MCF 10A (cell line): Measurements from ENCODE around the gene HBE1. TPM values are rescaled to one million over a fixed set of nuclear protein-coding genes. Genes with fewer than 3 reads are reported as not detected.

Source experiments
- BruUV-seq: library from RNA; stranded (reverse); fragments of 400-500 nt; replicated peaks from 2 replicates; lab custom pipeline; 2021; lab: Mats Ljungman, UMichigan
- CTCF ChIA-PET: fragments of 300-600 bp; sonication (Branson Sonifier 250); formaldehyde crosslinking; extraction: SDS; loops from one replicate; lab custom pipeline; 2021; ENCODE audit warnings: antibody characterized with exemption, inconsistent platforms; lab: Yijun Ruan, JAX
- POLR2A ChIA-PET: fragments of 300-600, 350-650 bp; sonication (Branson Sonifier 250); formaldehyde crosslinking; extraction: SDS; loops from one replicate; lab custom pipeline; 2020; ENCODE audit warnings: antibody characterized with exemption, inconsistent platforms; lab: Yijun Ruan, JAX
- DNase-seq: peaks from one replicate; pipeline ENCODE4 v3.0.0-alpha.2; 2018; ENCODE audit not compliant: unreplicated experiment
- H3K27ac Mint-ChIP-seq: one replicate; pipeline ENCODE4 v1.8.0; 2022; ENCODE audit warnings: mild to moderate bottlenecking, low read depth, mixed read lengths; ENCODE audit not compliant: unreplicated experiment
- H3K27me3 Mint-ChIP-seq: one replicate; pipeline ENCODE4 v1.8.0; 2022; ENCODE audit warnings: mixed read lengths; ENCODE audit not compliant: insufficient read depth, unreplicated experiment
- H3K36me3 Mint-ChIP-seq: one replicate; pipeline ENCODE4 v1.8.0; 2022; ENCODE audit warnings: mild to moderate bottlenecking, moderate library complexity, mixed read lengths; ENCODE audit not compliant: insufficient read depth, unreplicated experiment
- H3K4me1 Mint-ChIP-seq: one replicate; pipeline ENCODE4 v1.8.0; 2022; ENCODE audit warnings: mixed read lengths; ENCODE audit not compliant: insufficient read depth, unreplicated experiment
- H3K4me3 Mint-ChIP-seq: one replicate; pipeline ENCODE4 v1.8.0; 2022; ENCODE audit warnings: mild to moderate bottlenecking, moderate library complexity, mixed read lengths; ENCODE audit not compliant: unreplicated experiment
- H3K9me3 Mint-ChIP-seq: one replicate; pipeline ENCODE4 v1.8.0; 2022; ENCODE audit warnings: mixed read lengths; ENCODE audit not compliant: unreplicated experiment
- intact Hi-C: fragments of 100-400 bp; cut with micrococcal nuclease; formaldehyde crosslinking; loops from 2 replicates; pipeline ENCODE4 v1.14.1; 2022
- total RNA-seq: library from RNA; stranded (reverse); gene quantifications from 2 replicates; pipeline ENCODE4 v1.2.3, GENCODE V29; 2022
- TF ChIP-seq, protein P1 (sequence below): fragments of 200-600 bp; IDR thresholded peaks from one replicate; pipeline ENCODE4 v1.8.0; 2022; ENCODE audit warnings: antibody characterized with exemption, mild to moderate bottlenecking; ENCODE audit not compliant: unreplicated experiment

Gene HBE1
- total RNA-seq, 1 experiment from 2014 or later, result not detected

- H3K36me3 Mint-ChIP-seq, result no peaks in the 10 kb centered on the region
- H3K4me1 Mint-ChIP-seq, result peaks cover 6% of the 10 kb centered on the region
- no peaks in the 10 kb centered on the region for H3K9me3 Mint-ChIP-seq
- ChIA-PET POLR2A (no interaction called here), CTCF (interaction anchor here (0.7 to 1.1 kb wide), 2 partner anchors 50 to 179 kb away, joined by 3 read pairs; no protein-coding TSS in a partner anchor)
- no peak overlapping the region for H3K27ac Mint-ChIP-seq
- DNase-seq, result no peak
- no TSS peak for BruUV-seq
- peaks cover 5% of the 10 kb centered on the region for H3K27me3 Mint-ChIP-seq
- no peak overlapping the region for H3K4me3 Mint-ChIP-seq
- intact Hi-C loops, result no loop called here
- TF ChIP-seq, protein P1, sequence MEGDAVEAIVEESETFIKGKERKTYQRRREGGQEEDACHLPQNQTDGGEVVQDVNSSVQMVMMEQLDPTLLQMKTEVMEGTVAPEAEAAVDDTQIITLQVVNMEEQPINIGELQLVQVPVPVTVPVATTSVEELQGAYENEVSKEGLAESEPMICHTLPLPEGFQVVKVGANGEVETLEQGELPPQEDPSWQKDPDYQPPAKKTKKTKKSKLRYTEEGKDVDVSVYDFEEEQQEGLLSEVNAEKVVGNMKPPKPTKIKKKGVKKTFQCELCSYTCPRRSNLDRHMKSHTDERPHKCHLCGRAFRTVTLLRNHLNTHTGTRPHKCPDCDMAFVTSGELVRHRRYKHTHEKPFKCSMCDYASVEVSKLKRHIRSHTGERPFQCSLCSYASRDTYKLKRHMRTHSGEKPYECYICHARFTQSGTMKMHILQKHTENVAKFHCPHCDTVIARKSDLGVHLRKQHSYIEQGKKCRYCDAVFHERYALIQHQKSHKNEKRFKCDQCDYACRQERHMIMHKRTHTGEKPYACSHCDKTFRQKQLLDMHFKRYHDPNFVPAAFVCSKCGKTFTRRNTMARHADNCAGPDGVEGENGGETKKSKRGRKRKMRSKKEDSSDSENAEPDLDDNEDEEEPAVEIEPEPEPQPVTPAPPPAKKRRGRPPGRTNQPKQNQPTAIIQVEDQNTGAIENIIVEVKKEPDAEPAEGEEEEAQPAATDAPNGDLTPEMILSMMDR, result no peak
Measured at GRCh38 chr11:5229796-5230195, 39.9 kb downstream of the HBE1 start.

DNA sequence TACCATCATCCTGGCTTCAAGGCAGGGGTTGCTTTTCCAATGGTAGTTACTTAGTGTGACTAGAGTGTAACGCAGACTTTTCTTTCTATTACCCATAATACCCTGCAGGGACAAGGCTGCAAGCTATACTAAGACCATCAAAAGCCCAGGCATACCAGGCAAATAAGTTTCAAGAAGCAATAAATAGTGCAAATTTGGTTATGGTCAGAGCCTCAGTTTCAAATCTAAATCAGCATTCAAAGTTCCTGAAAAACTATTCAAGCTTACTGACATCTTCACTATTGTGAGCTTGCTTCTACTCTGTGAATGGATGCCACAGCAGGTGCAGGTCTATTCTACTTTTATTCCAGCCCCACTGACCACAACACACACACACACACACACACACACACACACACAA is 40.4 kb downstream of the HBE1 start:
- DNase-seq, result no peak
- Mint-ChIP-seq H3K27me3 (peaks cover 9% of the 10 kb centered on the region), H3K4me3 (no peak overlapping the region), H3K9me3 (no peaks in the 10 kb centered on the region), H3K4me1 (peaks cover 6% of the 10 kb centered on the region), H3K36me3 (no peaks in the 10 kb centered on the region), H3K27ac (no peak overlapping the region)
- POLR2A ChIA-PET, result interaction anchor here (0.5 kb wide), 1 partner anchor 737 kb away, joined by 3 read pairs; no protein-coding TSS in a partner anchor
- no TSS peak for BruUV-seq
- intact Hi-C loops, result no loop called here
- CTCF ChIA-PET, result interaction anchor here (0.6 to 1.1 kb wide), 3 partner anchors 40 to 179 kb away, joined by 3 to 4 read pairs (median 3); no protein-coding TSS in a partner anchor
- TF ChIP-seq, protein P1, result no peak

DNA sequence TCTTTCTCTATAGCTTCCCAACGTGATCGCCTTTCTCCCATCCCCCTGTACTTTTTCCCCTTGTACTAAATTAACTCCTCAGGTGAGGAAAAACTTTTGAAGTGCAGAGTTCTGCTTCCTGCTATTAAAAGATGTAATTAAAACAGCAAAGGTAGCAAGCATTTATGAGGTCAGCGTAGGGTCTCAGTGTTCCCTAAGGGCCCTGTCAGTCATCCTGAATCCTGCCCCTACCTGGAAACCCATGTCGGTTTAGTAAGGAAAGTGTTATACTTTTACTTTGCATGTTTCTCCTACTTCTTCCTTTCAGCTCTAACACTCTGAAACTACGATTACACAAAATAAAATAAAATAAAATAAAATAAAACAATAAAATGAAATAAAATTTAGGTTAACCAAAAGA is 41.6 kb downstream of the HBE1 start:
- H3K4me3 Mint-ChIP-seq, result no peak overlapping the region
- no peak overlapping the region for H3K27ac Mint-ChIP-seq
- ChIA-PET POLR2A (interaction anchor here (0.6 kb wide), 1 partner anchor 108 kb away, joined by 3 read pairs; no protein-coding TSS in a partner anchor), CTCF (no interaction called here)
- no peaks in the 10 kb centered on the region for H3K36me3 Mint-ChIP-seq
- intact Hi-C loops, result no loop called here
- peaks cover 10% of the 10 kb centered on the region for H3K27me3 Mint-ChIP-seq
- H3K9me3 Mint-ChIP-seq, result no peaks in the 10 kb centered on the region
- DNase-seq, result no peak
- H3K4me1 Mint-ChIP-seq, result peaks cover 6% of the 10 kb centered on the region
- BruUV-seq, result no TSS peak
- TF ChIP-seq, protein P1, result no peak

GRCh38 chr11:5227681-5228080 is 42.1 kb downstream of the HBE1 start:
- ChIA-PET CTCF (no interaction called here), POLR2A (interaction anchor here (0.6 kb wide), 1 partner anchor 108 kb away, joined by 3 read pairs; no protein-coding TSS in a partner anchor)

More at GRCh38 chr11:5227681-5228080, 42.1 kb downstream of the HBE1 start:
- peaks cover 6% of the 10 kb centered on the region for H3K4me1 Mint-ChIP-seq
- TF ChIP-seq, protein P1, result no peak
- DNase-seq, result no peak
- no peaks in the 10 kb centered on the region for H3K36me3 Mint-ChIP-seq
- H3K27ac Mint-ChIP-seq, result no peak overlapping the region
- no peaks in the 10 kb centered on the region for H3K9me3 Mint-ChIP-seq
- no peak overlapping the region for H3K4me3 Mint-ChIP-seq
- intact Hi-C loops, result no loop called here
- BruUV-seq, result no TSS peak
- H3K27me3 Mint-ChIP-seq, result peaks cover 10% of the 10 kb centered on the region
